ENCODE measurements around the gene PSG1. TPM values are rescaled to one million over a fixed set of nuclear protein-coding genes. Genes with fewer than 3 reads are reported as not detected.
"Not testable (repeated sequence)": the region's sequence is repeated elsewhere in the genome, so short reads cannot be mapped to it uniquely, and the experiment has no call there.

PSG1 gene
- polyA plus RNA-seq, 1 donor, result 0.06 TPM

- H3K27me3 ChIP-seq (ENCODE audit: control insufficient read depth, insufficient read depth, low read length); H3K36me3 ChIP-seq (ENCODE audit: control insufficient read depth, insufficient read depth, low read length); H3K4me3 ChIP-seq (ENCODE audit: low read length); DNase-seq; H3K27ac ChIP-seq (ENCODE audit: low read length); H3K4me1 ChIP-seq (ENCODE audit: control insufficient read depth, insufficient read depth, low read length); H3K9me3 ChIP-seq (ENCODE audit: control insufficient read depth, low read depth, low read length): not testable (repeated sequence)
- WGBS (ENCODE audit: insufficient coverage, low lambda C conversion rate), result 40% methylated on average over 1 of the region's 5 CpGs
Observed at GRCh38 chr19:42913516-42913915, 34.0 kb upstream of the PSG1 start.

DNA sequence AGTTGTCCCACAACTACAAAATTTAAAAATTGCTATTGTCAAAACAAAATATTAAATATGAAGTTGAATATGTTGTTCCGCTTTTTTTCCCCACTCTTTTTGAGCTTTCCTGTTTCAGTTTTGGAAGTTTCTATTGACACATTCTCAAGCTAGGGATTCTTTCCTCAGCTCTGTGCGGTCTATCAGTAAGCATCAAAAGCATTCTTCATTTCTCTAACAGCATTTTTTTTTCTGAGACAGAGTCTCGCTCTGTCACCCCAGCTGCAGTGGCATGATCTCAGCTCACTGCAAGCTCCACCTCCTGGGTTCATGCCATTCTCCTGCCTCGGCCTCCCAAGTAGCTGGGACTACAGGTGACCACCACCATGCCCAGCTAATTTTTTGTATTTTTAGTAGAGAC lies 33.4 kb upstream of the PSG1 start:
- H3K27ac ChIP-seq (ENCODE audit: low read length); H3K4me3 ChIP-seq (ENCODE audit: low read length): not testable (repeated sequence)
- 92% methylated on average over 2 of the region's 4 CpGs for WGBS (ENCODE audit: insufficient coverage, low lambda C conversion rate)

DNA sequence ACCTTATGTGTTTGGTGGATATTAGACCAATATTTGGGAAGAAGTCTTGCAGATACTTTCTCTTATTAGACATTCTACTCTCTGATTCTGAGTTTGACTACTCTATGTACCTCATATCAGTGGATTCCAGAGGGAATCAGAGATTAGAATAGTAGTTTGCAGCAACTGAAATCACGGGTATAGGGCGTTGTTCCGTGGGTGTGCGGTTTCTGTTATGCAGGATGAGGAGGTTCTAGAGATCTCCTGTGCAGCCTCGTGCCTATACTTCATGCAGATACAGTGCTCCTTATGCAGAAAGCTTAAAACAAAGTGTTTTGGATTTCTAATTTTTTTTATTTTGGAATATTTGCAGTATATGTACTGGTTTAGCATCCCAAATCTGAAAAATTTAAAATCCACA lies 32.2 kb upstream of the PSG1 start:
- no CpG with 5 or more reads among the region's 5 CpGs for WGBS (ENCODE audit: insufficient coverage, low lambda C conversion rate)
- not testable (repeated sequence) for H3K27me3 ChIP-seq (ENCODE audit: control insufficient read depth, insufficient read depth, low read length); H3K9me3 ChIP-seq (ENCODE audit: control insufficient read depth, low read depth, low read length); H3K4me1 ChIP-seq (ENCODE audit: control insufficient read depth, insufficient read depth, low read length); H3K27ac ChIP-seq (ENCODE audit: low read length); H3K4me3 ChIP-seq (ENCODE audit: low read length); DNase-seq; H3K36me3 ChIP-seq (ENCODE audit: control insufficient read depth, insufficient read depth, low read length)

More for the DNA sequence above, 33.4 kb upstream of the PSG1 start:
- H3K27me3 ChIP-seq (ENCODE audit: control insufficient read depth, insufficient read depth, low read length); H3K9me3 ChIP-seq (ENCODE audit: control insufficient read depth, low read depth, low read length); H3K36me3 ChIP-seq (ENCODE audit: control insufficient read depth, insufficient read depth, low read length); DNase-seq; H3K4me1 ChIP-seq (ENCODE audit: control insufficient read depth, insufficient read depth, low read length): not testable (repeated sequence)

- H3K4me1 ChIP-seq (ENCODE audit: control insufficient read depth, insufficient read depth, low read length); H3K36me3 ChIP-seq (ENCODE audit: control insufficient read depth, insufficient read depth, low read length); H3K27me3 ChIP-seq (ENCODE audit: control insufficient read depth, insufficient read depth, low read length); H3K9me3 ChIP-seq (ENCODE audit: control insufficient read depth, low read depth, low read length); H3K27ac ChIP-seq (ENCODE audit: low read length); H3K4me3 ChIP-seq (ENCODE audit: low read length); DNase-seq: not testable (repeated sequence)
- WGBS (ENCODE audit: insufficient coverage, low lambda C conversion rate), result no CpG with 5 or more reads among the region's 5 CpGs
Observed at GRCh38 chr19:42906162-42906561, 26.6 kb upstream of the PSG1 start.

DNA sequence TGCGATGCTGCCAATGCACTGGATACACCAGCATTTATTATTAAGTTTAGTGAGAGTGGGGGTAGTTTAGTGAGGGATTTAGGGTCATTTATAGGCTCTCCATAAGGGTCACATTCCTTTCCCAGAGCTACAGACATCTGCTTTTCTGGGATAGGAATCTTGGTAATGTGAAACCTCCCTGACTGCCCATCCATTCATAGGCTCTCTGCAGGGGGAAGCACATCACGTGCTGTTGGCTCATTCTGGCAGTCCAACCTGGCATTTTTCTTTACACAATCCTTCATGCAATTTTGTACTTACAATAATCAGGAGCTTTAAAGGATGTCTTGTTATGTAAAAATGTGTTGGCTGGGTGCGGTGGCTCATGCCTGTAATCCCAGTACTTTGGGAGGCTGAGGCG lies 21.0 kb upstream of the PSG1 start:
- H3K4me1 ChIP-seq (ENCODE audit: control insufficient read depth, insufficient read depth, low read length); H3K4me3 ChIP-seq (ENCODE audit: low read length); H3K36me3 ChIP-seq (ENCODE audit: control insufficient read depth, insufficient read depth, low read length); DNase-seq; H3K9me3 ChIP-seq (ENCODE audit: control insufficient read depth, low read depth, low read length); H3K27ac ChIP-seq (ENCODE audit: low read length); H3K27me3 ChIP-seq (ENCODE audit: control insufficient read depth, insufficient read depth, low read length): not testable (repeated sequence)
- no CpG with 5 or more reads among the region's 4 CpGs for WGBS (ENCODE audit: insufficient coverage, low lambda C conversion rate)

DNA sequence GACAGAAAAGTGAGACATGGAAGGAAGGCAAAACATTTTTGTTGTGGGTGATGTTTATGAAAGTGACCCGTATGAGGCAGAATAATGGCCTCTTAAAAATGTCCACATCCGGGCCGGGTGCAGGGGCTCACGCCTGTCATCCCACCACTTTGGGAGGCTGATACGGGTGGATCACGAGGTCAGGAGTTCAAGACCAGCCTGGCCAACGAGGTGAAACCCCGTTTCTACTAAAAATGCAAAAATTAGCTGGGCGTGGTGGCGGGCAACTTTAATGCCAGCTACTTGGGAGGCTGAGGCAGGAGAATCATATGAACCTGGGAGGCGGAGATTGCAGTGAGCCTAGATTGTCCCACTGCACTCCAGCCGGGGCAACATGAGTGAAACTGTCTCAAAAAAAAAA lies 20.2 kb upstream of the PSG1 start:
- H3K9me3 ChIP-seq (ENCODE audit: control insufficient read depth, low read depth, low read length); H3K36me3 ChIP-seq (ENCODE audit: control insufficient read depth, insufficient read depth, low read length); H3K4me1 ChIP-seq (ENCODE audit: control insufficient read depth, insufficient read depth, low read length); H3K27ac ChIP-seq (ENCODE audit: low read length); H3K4me3 ChIP-seq (ENCODE audit: low read length); DNase-seq; H3K27me3 ChIP-seq (ENCODE audit: control insufficient read depth, insufficient read depth, low read length): not testable (repeated sequence)
- 100% methylated on average over 1 of the region's 12 CpGs for WGBS (ENCODE audit: insufficient coverage, low lambda C conversion rate)

DNA sequence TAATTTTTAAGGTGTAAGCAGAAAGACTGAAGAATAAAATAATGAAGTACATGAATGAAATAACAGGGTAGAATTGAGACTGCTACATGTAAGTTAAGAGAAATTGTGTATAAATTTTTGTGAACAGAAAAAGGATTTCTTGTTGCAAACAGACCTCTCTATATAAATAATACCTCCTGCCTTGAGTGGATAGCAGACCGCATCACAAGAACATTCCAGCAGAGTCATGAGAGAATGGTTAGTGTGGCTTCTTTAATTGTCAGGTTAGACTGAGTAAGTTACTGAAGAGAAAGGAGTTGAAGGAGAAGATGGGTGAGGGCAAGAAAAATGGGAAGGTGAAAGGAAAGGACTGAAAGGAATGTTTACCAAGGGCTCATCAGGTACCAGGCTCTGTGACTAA lies 19.6 kb upstream of the PSG1 start:
- DNase-seq; H3K27ac ChIP-seq (ENCODE audit: low read length); H3K36me3 ChIP-seq (ENCODE audit: control insufficient read depth, insufficient read depth, low read length); H3K9me3 ChIP-seq (ENCODE audit: control insufficient read depth, low read depth, low read length); H3K4me3 ChIP-seq (ENCODE audit: low read length); H3K4me1 ChIP-seq (ENCODE audit: control insufficient read depth, insufficient read depth, low read length); H3K27me3 ChIP-seq (ENCODE audit: control insufficient read depth, insufficient read depth, low read length): not testable (repeated sequence)
- WGBS (ENCODE audit: insufficient coverage, low lambda C conversion rate), result no CpG with 5 or more reads among the region's 1 CpG

DNA sequence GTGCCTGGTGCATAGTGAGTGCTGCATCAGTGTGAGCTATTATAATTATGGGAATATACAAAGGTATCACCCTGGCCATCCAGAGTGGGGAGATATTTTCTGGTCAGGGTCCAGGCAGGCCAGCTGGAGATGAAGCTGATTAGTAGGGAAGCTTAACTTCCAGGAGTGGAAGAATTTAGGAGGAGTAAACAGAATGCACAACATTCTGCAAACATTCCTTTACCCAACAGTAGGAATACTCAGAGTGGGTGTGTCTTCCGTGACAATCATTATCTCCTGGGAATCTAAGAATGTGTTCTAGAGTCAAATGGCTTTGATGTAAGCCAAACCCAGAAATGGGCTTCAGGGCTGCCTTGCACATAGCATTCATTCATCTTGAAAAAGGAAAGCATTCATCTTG lies 19.1 kb upstream of the PSG1 start:
- DNase-seq; H3K4me1 ChIP-seq (ENCODE audit: control insufficient read depth, insufficient read depth, low read length); H3K4me3 ChIP-seq (ENCODE audit: low read length); H3K27ac ChIP-seq (ENCODE audit: low read length); H3K9me3 ChIP-seq (ENCODE audit: control insufficient read depth, low read depth, low read length); H3K36me3 ChIP-seq (ENCODE audit: control insufficient read depth, insufficient read depth, low read length); H3K27me3 ChIP-seq (ENCODE audit: control insufficient read depth, insufficient read depth, low read length): not testable (repeated sequence)
- no CpG with 5 or more reads among the region's 1 CpG for WGBS (ENCODE audit: insufficient coverage, low lambda C conversion rate)

- not testable (repeated sequence) for DNase-seq; H3K27me3 ChIP-seq (ENCODE audit: control insufficient read depth, insufficient read depth, low read length); H3K4me3 ChIP-seq (ENCODE audit: low read length); H3K4me1 ChIP-seq (ENCODE audit: control insufficient read depth, insufficient read depth, low read length); H3K27ac ChIP-seq (ENCODE audit: low read length); H3K36me3 ChIP-seq (ENCODE audit: control insufficient read depth, insufficient read depth, low read length); H3K9me3 ChIP-seq (ENCODE audit: control insufficient read depth, low read depth, low read length)
- WGBS (ENCODE audit: insufficient coverage, low lambda C conversion rate), result no CpG with 5 or more reads among the region's 1 CpG
Observed at GRCh38 chr19:42897729-42898128, 18.2 kb upstream of the PSG1 start.

GRCh38 chr19:42890446-42890845 lies 10.9 kb upstream of the PSG1 start:
- H3K27ac ChIP-seq (ENCODE audit: low read length); DNase-seq; H3K36me3 ChIP-seq (ENCODE audit: control insufficient read depth, insufficient read depth, low read length); H3K9me3 ChIP-seq (ENCODE audit: control insufficient read depth, low read depth, low read length); H3K4me3 ChIP-seq (ENCODE audit: low read length); H3K4me1 ChIP-seq (ENCODE audit: control insufficient read depth, insufficient read depth, low read length); H3K27me3 ChIP-seq (ENCODE audit: control insufficient read depth, insufficient read depth, low read length): not testable (repeated sequence)
- no CpG with 5 or more reads among the region's 7 CpGs for WGBS (ENCODE audit: insufficient coverage, low lambda C conversion rate)

- H3K27me3 ChIP-seq (ENCODE audit: control insufficient read depth, insufficient read depth, low read length); H3K4me1 ChIP-seq (ENCODE audit: control insufficient read depth, insufficient read depth, low read length); H3K4me3 ChIP-seq (ENCODE audit: low read length); H3K27ac ChIP-seq (ENCODE audit: low read length); H3K9me3 ChIP-seq (ENCODE audit: control insufficient read depth, low read depth, low read length); H3K36me3 ChIP-seq (ENCODE audit: control insufficient read depth, insufficient read depth, low read length); DNase-seq: not testable (repeated sequence)
Observed at GRCh38 chr19:42887876-42888445, 8.4 kb upstream of the PSG1 start.

Data from large intestine (tissue), 3 donors.